K562 (cell line): ENCODE results near the gene MCIDAS. TPM values are rescaled to one million over a fixed set of nuclear protein-coding genes. Genes with fewer than 3 reads are reported as not detected.
A peak's percentile ranks its signal among the peaks of the same experiment; 100 is the strongest.

ENCODE experiments used
- DIDO1 ChIP-seq: fragments of 450-650 bp; IDR thresholded peaks from 2 replicates; pipeline ENCODE4 v1.6.1; 2016; ENCODE audit warnings: low read depth, missing biosample characterization, missing genetic modification characterization
- EP400 ChIP-seq: fragments of 450-650 bp; IDR thresholded peaks from 2 replicates; pipeline ENCODE4 v1.6.1; 2017; ENCODE audit warnings: antibody characterized with exemption, mild to moderate bottlenecking, moderate library complexity
- ESRRB ChIP-seq: fragments of 250-450 bp; sonication (Bioruptor Pico); IDR thresholded peaks from 2 replicates; pipeline ENCODE4 v1.5.0; 2020; ENCODE audit warnings: mild to moderate bottlenecking, moderate library complexity, borderline replicate concordance
- GMEB1 ChIP-seq: fragments of 250-450 bp; sonication (Bioruptor Pico); IDR thresholded peaks from 2 replicates; pipeline ENCODE4 v1.4.0; 2020; ENCODE audit warnings: mild to moderate bottlenecking
- GTF2E2 ChIP-seq: fragments of 200-800 bp; sonication (Bioruptor generic); IDR thresholded peaks from 2 replicates; pipeline ENCODE4 v1.6.1; 2016; ENCODE audit warnings: missing genetic modification characterization, missing compliant biosample characterization
- MCM5 ChIP-seq: fragments of 450-650 bp; IDR thresholded peaks from 2 replicates; pipeline ENCODE4 v1.6.1; 2016; ENCODE audit warnings: low read depth
- NFIX ChIP-seq: fragments of 250-450 bp; sonication (Bioruptor Pico); IDR thresholded peaks from 2 replicates; pipeline ENCODE4 v1.4.0; 2020; ENCODE audit warnings: low read depth, mild to moderate bottlenecking, moderate library complexity
- RBM22 ChIP-seq: fragments of 200-400 bp; formaldehyde crosslinking; IDR thresholded peaks from 2 replicates; pipeline ENCODE4 v1.6.1; 2018; ENCODE audit warnings: low read length, low read depth; ENCODE audit not compliant: poor library complexity, severe bottlenecking
- SIN3A ChIP-seq, 2 experiments: fragments of 150-350 bp in 1 of 2; IDR thresholded peaks; 2 replicates each; pipeline ENCODE4 v1.6.1; 2011 to 2016; ENCODE audit warnings: borderline replicate concordance in 2 of 2, low read depth in 2 of 2, low read length in 2 of 2, mild to moderate bottlenecking in 2 of 2, moderate library complexity in 2 of 2; ENCODE audit not compliant: control insufficient read depth in 1 of 2
- TCF7 ChIP-seq: sonication (generic); IDR thresholded peaks from 2 replicates; pipeline ENCODE4 v1.6.1; 2016; ENCODE audit warnings: antibody characterized with exemption, borderline replicate concordance
- polyA plus RNA-seq, 8 experiments: library from polyadenylated mRNA; depleted of rRNA in 4 of 8; stranded (reverse) in 5 of 8; unstranded in 3 of 8; fragments of >200 nt; fragmentation: Nextera tagmentation in 2 of 8; fragmentation: Illumina TruSeq in 1 of 8; extraction: Ambion mirVana in 2 of 8; extraction: Trizol in 1 of 8; gene quantifications; 2 replicates each; pipeline versions ENCODE4 v1.2.1 to v1.2.3, GENCODE V29; 2011 to 2014; ENCODE audit warnings: inconsistent platforms in 1 of 8, missing spikeins in 1 of 8
- total RNA-seq, 7 experiments: library from RNA; depleted of rRNA in 6 of 7; stranded (reverse); fragments of >200 nt in 6 of 7; fragmentation: Illumina TruSeq in 2 of 7; extraction: Trizol in 2 of 7; gene quantifications; 2 replicates each; pipeline versions ENCODE4 v1.2.1 to v1.2.3, GENCODE V29; 2011 to 2021; ENCODE audit warnings: low replicate concordance in 1 of 7
- TF ChIP-seq, protein P1 (sequence below): IDR thresholded peaks from 2 replicates; pipeline ENCODE4 v1.6.1; 2011; ENCODE audit warnings: borderline replicate concordance, low read depth, mild to moderate bottlenecking, moderate library complexity, low read length; ENCODE audit not compliant: insufficient read depth, poor library complexity, severe bottlenecking

The MCIDAS gene
- total and polyA plus RNA-seq, 9 of the 15 experiments (the other 6 are each of a cell fraction or from before 2014, with no cell fraction given) = 0.07 to 1.5 (median 0.69) TPM

DNA sequence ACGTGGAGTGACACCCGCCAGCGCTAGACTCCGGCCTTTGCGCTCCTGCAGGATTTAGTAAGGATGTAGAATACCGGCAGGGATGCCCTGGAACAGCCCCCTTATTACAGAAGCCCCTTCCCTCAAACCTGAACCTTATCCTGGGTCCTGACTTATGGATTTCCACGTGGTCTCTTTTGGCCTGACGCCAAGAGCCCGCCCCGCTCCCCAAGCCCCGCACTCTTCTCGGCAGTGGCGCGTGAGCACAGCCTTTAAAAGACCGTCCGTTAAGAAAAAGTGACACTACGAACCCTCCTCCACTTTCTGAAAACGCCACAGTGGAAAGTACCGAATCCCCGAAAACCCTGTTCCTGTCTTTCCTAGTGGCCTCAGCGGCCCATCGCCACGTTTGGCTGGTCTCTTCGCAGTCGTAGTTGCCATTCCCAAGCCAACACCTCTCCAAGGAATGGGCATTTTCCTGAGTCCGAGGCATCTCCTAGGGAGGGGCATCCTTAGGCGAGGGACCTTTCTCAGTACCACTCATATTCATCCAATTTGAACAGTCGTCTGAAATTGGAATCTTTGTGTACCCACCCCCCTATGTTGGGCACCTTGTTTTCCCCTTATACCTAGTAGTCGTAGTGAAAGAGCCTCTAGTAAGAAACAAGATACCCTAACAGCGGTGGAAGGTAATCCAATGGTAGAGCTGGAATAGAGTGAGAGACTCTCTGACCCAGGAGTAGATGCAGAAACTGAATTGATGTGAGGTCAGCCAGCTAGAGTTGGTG, 732 bp upstream of the MCIDAS start (continued):
- no peak for TF ChIP-seq TCF7
- TF ChIP-seq MCM5 = no peak
- TF ChIP-seq NFIX (CRISPR knock-in tag) = peak; percentile 52
- TF ChIP-seq GMEB1 (CRISPR knock-in tag) = no peak
- TF ChIP-seq RBM22 = no peak
- 0 out of 4 replicates have a peak, but pooled peaks of 1 of the 2 experiments have one; percentile 5 for TF ChIP-seq SIN3A (IDR thresholded peaks at IDR 0.05; ENCODE audit: borderline replicate concordance in 2 of 2, control insufficient read depth in 1 of 2, low read depth in 2 of 2, low read length in 2 of 2)
- TF ChIP-seq EP400 = peak; percentile 45
- TF ChIP-seq, protein P1, sequence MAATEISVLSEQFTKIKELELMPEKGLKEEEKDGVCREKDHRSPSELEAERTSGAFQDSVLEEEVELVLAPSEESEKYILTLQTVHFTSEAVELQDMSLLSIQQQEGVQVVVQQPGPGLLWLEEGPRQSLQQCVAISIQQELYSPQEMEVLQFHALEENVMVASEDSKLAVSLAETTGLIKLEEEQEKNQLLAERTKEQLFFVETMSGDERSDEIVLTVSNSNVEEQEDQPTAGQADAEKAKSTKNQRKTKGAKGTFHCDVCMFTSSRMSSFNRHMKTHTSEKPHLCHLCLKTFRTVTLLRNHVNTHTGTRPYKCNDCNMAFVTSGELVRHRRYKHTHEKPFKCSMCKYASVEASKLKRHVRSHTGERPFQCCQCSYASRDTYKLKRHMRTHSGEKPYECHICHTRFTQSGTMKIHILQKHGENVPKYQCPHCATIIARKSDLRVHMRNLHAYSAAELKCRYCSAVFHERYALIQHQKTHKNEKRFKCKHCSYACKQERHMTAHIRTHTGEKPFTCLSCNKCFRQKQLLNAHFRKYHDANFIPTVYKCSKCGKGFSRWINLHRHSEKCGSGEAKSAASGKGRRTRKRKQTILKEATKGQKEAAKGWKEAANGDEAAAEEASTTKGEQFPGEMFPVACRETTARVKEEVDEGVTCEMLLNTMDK = peak; percentile 43
- no peak for TF ChIP-seq ESRRB
- TF ChIP-seq DIDO1 = no peak
- TF ChIP-seq GTF2E2 (tag) = no peak
